DMS153 treated with DMSO at 0.1 percent for 48 hours (cell line): ENCODE data around the gene CNTN1.

Source experiments
- DNase-seq: peaks from one replicate; lab custom pipeline; 2025; ENCODE audit not compliant: unreplicated experiment; lab: John Stamatoyannopoulos, UW

The CNTN1 gene

DNA sequence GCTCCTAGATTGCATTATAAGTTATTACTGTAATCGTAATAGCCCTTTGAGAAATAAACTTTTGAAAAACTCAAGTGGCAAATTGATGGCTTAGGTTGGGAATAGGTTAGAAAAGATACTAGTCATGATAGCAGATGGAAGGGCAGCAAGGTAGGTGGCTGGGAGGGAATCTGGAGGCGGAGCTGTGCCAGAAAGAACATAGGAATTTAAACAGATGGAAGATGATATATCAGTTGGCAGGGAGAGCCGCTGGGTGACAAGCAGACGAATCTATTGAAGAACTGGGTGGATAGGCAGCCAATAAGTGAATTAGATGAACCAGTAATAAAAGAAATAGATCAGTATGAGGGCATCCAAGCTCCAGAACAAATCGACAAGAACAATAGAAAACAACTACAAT lies 142.1 kb downstream of the CNTN1 start:
- DNase-seq = no peak

GRCh38 chr12:40837891-40838429 lies 145.7 kb downstream of the CNTN1 start:
- no peak for DNase-seq

DNA sequence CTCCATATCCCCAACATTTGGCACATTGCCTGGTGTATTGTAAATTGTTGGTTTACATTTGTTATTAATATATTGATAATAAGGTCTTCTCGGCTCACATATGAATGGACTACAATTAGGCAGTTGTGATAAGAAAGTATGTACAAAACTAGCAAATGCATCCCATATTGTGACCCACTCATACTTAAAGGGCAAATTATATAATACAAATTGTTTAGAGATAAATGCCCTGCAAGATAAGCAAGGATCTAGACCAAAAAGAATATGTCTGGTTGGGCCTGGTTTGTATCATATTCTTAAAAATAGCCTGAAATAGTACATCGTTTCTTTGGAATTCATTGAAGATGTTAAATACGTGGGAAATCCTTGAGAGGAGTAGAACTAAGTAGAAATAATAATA lies 151.3 kb downstream of the CNTN1 start:
- no peak for DNase-seq

- DNase-seq = no peak
Observed at GRCh38 chr12:40853221-40853620, 161.0 kb downstream of the CNTN1 start.

DNA sequence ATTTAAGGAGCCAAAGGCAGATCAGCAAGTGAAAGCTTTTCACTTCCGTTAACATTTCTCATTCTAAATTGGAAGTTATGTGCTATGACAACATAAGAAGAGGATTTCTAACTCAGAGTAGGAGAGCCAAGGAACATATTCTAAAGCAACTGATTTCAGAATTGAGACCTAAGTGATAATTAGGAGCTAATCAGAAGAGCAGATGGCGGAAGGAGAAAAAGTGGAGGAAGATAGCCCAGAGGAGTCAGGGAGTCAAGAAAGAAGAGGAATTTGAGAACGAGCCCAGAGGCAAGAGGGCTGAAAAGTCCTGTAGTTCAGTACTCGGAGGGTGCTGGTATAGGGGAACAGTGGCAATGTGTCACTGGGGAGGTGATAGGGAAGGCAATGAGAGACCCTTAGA lies 162.4 kb downstream of the CNTN1 start:
- DNase-seq = no peak

DNA sequence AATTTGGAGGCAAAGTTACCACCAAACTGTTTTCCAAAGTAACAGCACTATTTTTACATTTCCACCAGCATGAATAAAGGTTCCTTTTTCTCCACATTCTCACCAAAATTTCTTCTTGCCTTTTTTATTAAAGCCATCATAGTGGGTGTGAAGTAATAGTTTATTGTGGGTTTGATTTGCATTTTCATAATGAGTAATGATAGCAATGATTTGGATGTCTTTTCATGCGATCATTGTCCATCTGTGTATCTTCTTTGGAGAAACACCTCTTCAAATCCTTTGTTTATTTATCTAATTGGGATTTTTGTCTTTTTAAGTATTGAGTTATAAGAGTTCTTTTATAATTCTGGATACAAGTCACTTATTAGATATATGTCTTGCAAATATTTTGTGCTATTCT lies 172.7 kb downstream of the CNTN1 start:
- no peak for DNase-seq

- DNase-seq = no peak
Observed at GRCh38 chr12:40870981-40871380, 178.7 kb downstream of the CNTN1 start.

DNA sequence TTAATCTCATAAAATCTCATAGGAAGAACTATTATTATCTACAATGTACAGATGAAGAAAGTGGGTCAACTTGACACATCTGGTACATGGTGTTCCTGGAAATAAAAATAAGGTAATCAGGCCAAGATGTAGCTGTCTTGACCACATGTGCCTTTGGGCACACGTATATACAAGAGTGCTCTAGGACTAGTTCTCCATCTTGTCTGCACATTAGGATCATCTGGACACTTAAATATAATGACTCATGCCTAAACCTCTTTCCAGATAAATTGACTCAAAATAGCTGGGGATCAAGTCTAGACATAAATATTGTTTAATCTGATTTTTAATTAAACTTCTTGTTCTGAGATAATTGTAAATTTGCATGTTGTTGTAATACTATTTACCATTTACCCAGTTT lies 182.6 kb downstream of the CNTN1 start:
- DNase-seq = no peak

GRCh38 chr12:40889329-40889728 lies 197.1 kb downstream of the CNTN1 start:
- no peak for DNase-seq

GRCh38 chr12:40892528-40892927 lies 200.3 kb downstream of the CNTN1 start:
- no peak for DNase-seq

DNA sequence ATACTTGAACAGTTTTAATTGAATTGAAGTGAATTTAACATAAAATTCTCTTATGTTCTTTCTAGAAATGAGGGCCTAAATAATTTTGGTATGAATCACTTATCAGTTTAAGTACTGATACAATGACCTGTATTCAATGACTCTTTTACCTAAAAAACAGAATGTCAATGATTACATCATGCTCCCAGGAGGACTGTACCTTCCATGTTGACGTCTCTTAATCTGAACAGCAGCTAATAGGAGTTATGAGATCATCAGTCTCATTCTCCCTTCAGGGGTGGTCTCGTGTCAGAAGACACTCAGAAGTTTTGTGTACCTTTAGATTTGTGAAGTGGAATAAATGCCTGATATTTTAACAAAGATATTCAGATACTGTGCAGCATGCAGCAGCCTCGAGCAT lies 206.3 kb downstream of the CNTN1 start:
- no peak for DNase-seq

- no peak for DNase-seq
Observed at GRCh38 chr12:40903040-40903439, 210.8 kb downstream of the CNTN1 start.

DNA sequence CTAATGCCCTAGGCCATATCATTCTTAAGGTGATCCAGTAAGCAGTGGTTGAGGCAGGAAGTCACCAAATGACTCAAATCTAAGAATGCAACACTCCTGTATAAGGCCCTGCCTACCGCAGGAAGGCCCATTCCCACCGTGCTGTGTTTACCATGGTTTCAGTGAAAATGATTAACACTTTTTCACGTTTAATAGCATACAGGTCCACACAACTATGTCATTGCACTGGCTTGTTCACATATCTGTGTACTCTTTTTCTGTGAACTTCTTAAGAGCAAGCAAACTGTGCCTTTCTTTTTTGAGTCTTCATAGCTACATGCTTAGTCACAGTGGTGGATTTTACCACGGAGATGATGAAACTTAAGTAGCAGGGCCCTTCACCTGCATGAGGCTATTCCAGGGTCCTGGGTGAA lies 214.9 kb downstream of the CNTN1 start:
- DNase-seq = no peak

DNA sequence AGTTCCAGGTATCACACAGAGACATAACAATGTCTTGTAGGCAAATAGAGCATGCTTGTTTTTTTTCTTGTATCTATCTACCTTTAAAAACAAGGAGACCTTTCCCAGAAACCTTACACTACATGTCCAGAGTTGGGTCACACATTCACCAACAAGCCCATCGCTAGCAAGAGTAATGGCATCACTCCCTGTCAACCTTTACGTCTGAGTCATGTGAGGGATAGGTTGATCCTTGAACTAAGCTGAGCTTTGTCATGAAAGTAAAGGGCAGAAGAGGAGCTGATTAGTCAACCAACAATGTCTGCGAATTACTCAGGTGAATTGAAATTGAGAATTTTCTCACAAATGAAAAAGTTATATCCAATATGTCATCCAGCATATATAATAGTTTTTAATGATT lies 219.4 kb downstream of the CNTN1 start:
- no peak for DNase-seq

GRCh38 chr12:40915172-40915571 lies 222.9 kb downstream of the CNTN1 start:
- no peak for DNase-seq

DNA sequence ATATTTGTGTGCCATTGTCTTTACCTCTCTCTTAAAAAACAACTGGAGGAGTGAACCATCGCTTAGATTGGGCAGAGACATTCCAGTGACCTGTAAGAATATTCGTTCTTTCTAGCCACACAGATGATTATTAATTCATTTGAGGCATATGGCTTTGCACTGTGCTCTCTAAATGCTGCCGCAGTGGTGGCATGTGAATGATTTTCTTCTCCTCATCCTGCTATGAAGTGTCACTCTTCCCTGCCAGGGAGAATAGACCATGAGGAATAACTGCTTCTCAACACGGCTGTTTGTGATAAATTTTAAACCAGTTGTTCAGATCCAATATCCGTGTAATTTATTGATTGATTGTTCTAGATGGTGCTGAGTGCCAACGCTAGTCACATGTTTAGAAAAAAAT lies 225.3 kb downstream of the CNTN1 start:
- DNase-seq = no peak

- no peak for DNase-seq
Observed at GRCh38 chr12:40921563-40922163, 229.4 kb downstream of the CNTN1 start.

DNA sequence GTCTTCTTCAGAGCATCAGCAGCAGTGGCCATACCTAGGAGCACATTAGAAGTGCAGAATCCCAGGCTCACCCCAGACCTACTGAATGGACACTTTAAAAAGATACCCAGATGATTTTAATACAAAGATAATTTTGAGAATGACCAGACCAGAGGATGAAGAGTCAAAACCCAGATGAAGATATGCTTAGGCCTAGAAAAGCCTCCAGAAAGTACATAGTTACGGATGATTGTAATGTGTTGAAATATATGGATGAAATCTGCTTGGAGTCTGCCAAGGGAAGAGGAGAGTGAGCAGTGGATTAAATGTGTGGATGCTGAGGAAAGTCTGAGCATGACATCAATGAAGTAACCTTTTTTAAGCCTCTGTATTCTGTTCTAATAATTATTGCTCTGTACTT lies 245.7 kb downstream of the CNTN1 start:
- DNase-seq = no peak

DNA sequence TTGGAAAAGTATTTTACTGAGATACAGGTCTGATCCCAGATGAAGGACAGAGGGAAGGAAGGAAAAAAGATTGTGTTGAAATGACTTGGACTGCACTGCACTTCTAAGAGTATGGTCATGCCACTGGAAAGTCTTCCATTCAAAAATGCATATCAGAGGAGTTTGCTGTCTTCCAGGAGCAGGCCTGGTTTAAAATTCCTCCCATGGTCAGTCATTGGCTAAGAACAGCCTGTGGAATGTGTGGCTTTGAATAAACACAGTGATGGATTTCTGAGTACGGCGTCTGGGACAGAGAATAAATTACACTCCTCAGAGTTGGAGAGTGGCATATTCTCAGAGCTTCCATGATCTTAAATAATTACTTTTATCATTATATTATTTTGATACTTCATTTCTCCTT lies 250.1 kb downstream of the CNTN1 start:
- no peak for DNase-seq

- DNase-seq = no peak
Observed at GRCh38 chr12:40945772-40946171, 253.5 kb downstream of the CNTN1 start.

DNA sequence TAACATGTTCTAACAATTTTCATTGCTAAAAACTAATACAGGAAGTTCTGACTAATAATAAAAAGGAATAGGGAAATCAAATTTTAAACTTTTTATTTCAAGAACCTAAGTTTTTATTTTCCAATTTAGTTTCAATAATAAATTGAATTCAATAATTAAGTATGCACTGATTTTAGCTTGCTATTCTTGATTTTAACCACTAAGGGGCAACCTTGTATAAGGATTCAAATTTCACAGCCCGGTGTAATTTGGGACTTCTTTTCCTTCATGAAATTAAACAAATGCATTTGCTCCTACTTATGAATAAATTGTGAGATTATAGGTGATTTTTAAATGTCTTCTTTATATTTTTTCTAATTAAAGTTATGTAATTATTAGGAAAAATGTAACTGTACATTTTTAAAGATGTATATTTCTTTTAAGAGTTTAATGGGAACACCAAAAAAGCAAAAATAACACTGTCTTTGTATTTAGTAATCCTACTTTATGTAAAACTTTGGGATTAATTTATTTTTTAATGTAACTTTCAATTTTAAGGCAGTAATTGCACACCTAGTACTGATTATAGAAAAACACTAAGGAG lies 254.5 kb downstream of the CNTN1 start:
- DNase-seq = peak; percentile 65

GRCh38 chr12:40947797-40948196 lies 255.6 kb downstream of the CNTN1 start:
- DNase-seq = no peak

- DNase-seq = no peak
Observed at GRCh38 chr12:40953076-40953475, 260.8 kb downstream of the CNTN1 start.
